ENCODE results near the gene OR2L8.

- TF ChIP-seq CTCF (conservative IDR thresholded peaks at IDR 0.05) (no peak), EZH2 (IDR thresholded peaks at IDR 0.05; ENCODE audit: low read depth) (no peak)
Measured at GRCh38 chr1:247923941-247924340, 24.7 kb upstream of the OR2L8 start.
